Measurements from ENCODE around the gene SLC39A7.

SLC39A7 gene

GRCh38 chr6:33243476-33243875 is 42.8 kb downstream of the SLC39A7 start:
- no peak for DNase-seq

GRCh38 chr6:33247977-33248642 is 47.4 kb downstream of the SLC39A7 start:
- peak; percentile 71 to 89 (median 84) for DNase-seq

- peak in 1 of 3 experiments; percentile 26 for DNase-seq
Measured at GRCh38 chr6:33248643-33248931, 47.9 kb downstream of the SLC39A7 start.

- DNase-seq = peak; percentile 97 to 99 (median 99)
Measured at GRCh38 chr6:33248932-33249731, 48.5 kb downstream of the SLC39A7 start.

GRCh38 chr6:33249732-33250630 is 49.3 kb downstream of the SLC39A7 start:
- peak in 1 of 3 experiments; percentile 20 for DNase-seq

- DNase-seq = no peak
Measured at GRCh38 chr6:33250731-33251130, 50.1 kb downstream of the SLC39A7 start.

- DNase-seq = no peak
Measured at GRCh38 chr6:33251395-33252012, 50.8 kb downstream of the SLC39A7 start.

- no peak for DNase-seq
Measured at GRCh38 chr6:33252759-33253158, 52.1 kb downstream of the SLC39A7 start.
